ENCODE results near the gene IGSF21. TPM values are rescaled to one million over a fixed set of nuclear protein-coding genes. Genes with fewer than 3 reads are reported as not detected.

IGSF21 gene
- total RNA-seq, 1 donor from 2014 or later = not detected

GRCh38 chr1:18201997-18202719, 94.6 kb downstream of the IGSF21 start:
- H3K4me3 ChIP-seq (ENCODE audit: low read depth, low read length) = no peak overlapping the region
- no peaks in the 10 kb centered on the region for H3K36me3 ChIP-seq (ENCODE audit: control insufficient read depth, insufficient read depth, low read length)
- TF ChIP-seq CTCF (IDR thresholded peaks at IDR 0.05; ENCODE audit: insufficient read depth, low read length, severe bottlenecking) = no peak
- FAIRE-seq (no peak), DNase-seq (ENCODE audit: low read depth) (no peak)
- H3K27me3 ChIP-seq (ENCODE audit: control insufficient read depth, insufficient read depth, low read length) = no peaks in the 10 kb centered on the region

DNA sequence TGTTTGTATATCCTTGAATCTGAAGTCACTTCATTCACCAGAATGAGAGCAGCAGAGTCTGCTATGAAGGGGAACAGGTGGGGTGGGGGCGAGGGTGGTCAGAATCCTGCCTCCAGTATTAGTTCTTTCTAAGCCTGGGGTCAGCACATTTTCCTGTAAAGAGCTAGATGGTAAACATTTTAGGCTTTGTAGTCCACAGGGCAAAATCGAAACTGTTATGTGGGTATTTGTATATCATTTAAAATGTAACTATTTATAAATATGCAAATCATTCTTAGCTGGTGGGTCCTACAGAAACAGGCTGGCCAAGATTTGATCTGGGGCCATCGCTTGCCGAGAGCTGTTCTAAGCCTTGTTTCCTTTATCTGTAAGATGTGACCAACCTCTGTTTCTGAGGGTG, 96.0 kb downstream of the IGSF21 start:
- Histone ChIP-seq H3K36me3 (ENCODE audit: control insufficient read depth, insufficient read depth, low read length) (no peaks in the 10 kb centered on the region), H3K4me3 (ENCODE audit: low read depth, low read length) (no peak overlapping the region), H3K27me3 (ENCODE audit: control insufficient read depth, insufficient read depth, low read length) (no peaks in the 10 kb centered on the region)
- TF ChIP-seq CTCF (IDR thresholded peaks at IDR 0.05; ENCODE audit: insufficient read depth, low read length, severe bottlenecking) = no peak
- no peak for FAIRE-seq
- no peak for DNase-seq (ENCODE audit: low read depth)

- H3K4me3 ChIP-seq (ENCODE audit: low read depth, low read length) = no peak overlapping the region
- H3K36me3 ChIP-seq (ENCODE audit: control insufficient read depth, insufficient read depth, low read length) = no peaks in the 10 kb centered on the region
- FAIRE-seq (no peak), DNase-seq (ENCODE audit: low read depth) (no peak)
- H3K27me3 ChIP-seq (ENCODE audit: control insufficient read depth, insufficient read depth, low read length) = no peaks in the 10 kb centered on the region
- no peak for TF ChIP-seq CTCF (IDR thresholded peaks at IDR 0.05; ENCODE audit: insufficient read depth, low read length, severe bottlenecking)
These were observed 97.0 kb downstream of the IGSF21 start for GRCh38 chr1:18204575-18204974.

GRCh38 chr1:18205319-18205718, 97.7 kb downstream of the IGSF21 start:
- H3K27me3 ChIP-seq (ENCODE audit: control insufficient read depth, insufficient read depth, low read length) = no peaks in the 10 kb centered on the region
- FAIRE-seq = no peak

GRCh38 chr1:18211764-18212163, 104.2 kb downstream of the IGSF21 start:
- Histone ChIP-seq H3K36me3 (ENCODE audit: control insufficient read depth, insufficient read depth, low read length) (no peaks in the 10 kb centered on the region), H3K27me3 (ENCODE audit: control insufficient read depth, insufficient read depth, low read length) (no peaks in the 10 kb centered on the region), H3K4me3 (ENCODE audit: low read depth, low read length) (no peak overlapping the region)
- no peak for TF ChIP-seq CTCF (IDR thresholded peaks at IDR 0.05; ENCODE audit: insufficient read depth, low read length, severe bottlenecking)
- no peak for FAIRE-seq
- DNase-seq (ENCODE audit: low read depth) = no peak

More at GRCh38 chr1:18205319-18205718, 97.7 kb downstream of the IGSF21 start:
- Histone ChIP-seq H3K36me3 (ENCODE audit: control insufficient read depth, insufficient read depth, low read length) (no peaks in the 10 kb centered on the region), H3K4me3 (ENCODE audit: low read depth, low read length) (no peak overlapping the region)
- no peak for DNase-seq (ENCODE audit: low read depth)
- TF ChIP-seq CTCF (IDR thresholded peaks at IDR 0.05; ENCODE audit: insufficient read depth, low read length, severe bottlenecking) = no peak
